WTC11 (cell line): ENCODE results near the gene B4GAT1.

Source experiments
- CTCF ChIP-seq: fragments of 200-600 bp; IDR thresholded peaks from 2 replicates; pipeline ENCODE4 v1.8.0; 2022; ENCODE audit warnings: antibody characterized with exemption
- EMX1 ChIP-seq: fragments of 250-450 bp; sonication (Bioruptor Pico); IDR thresholded peaks from 2 replicates; pipeline ENCODE4 v1.8.0; 2021; ENCODE audit warnings: mild to moderate bottlenecking
- ESRRA ChIP-seq: sonication (generic); formaldehyde crosslinking; IDR thresholded peaks from 2 replicates; pipeline ENCODE4 v1.8.1; 2022; ENCODE audit warnings: mild to moderate bottlenecking, missing genetic modification reagents, borderline replicate concordance
- MAX ChIP-seq: sonication (generic); formaldehyde crosslinking; IDR thresholded peaks from 2 replicates; pipeline ENCODE4 v1.8.0; 2022; ENCODE audit warnings: mild to moderate bottlenecking, missing genetic modification reagents
- TF ChIP-seq, protein P1 (sequence below): sonication (generic); formaldehyde crosslinking; conservative IDR thresholded peaks from 2 replicates; pipeline ENCODE4 v1.8.1; 2022; ENCODE audit warnings: mild to moderate bottlenecking, missing genetic modification reagents
- TF ChIP-seq, protein P2 (sequence below): sonication (generic); formaldehyde crosslinking; IDR thresholded peaks from 2 replicates; pipeline ENCODE4 v1.8.1; 2023; ENCODE audit warnings: mild to moderate bottlenecking, missing genetic modification reagents

DNA sequence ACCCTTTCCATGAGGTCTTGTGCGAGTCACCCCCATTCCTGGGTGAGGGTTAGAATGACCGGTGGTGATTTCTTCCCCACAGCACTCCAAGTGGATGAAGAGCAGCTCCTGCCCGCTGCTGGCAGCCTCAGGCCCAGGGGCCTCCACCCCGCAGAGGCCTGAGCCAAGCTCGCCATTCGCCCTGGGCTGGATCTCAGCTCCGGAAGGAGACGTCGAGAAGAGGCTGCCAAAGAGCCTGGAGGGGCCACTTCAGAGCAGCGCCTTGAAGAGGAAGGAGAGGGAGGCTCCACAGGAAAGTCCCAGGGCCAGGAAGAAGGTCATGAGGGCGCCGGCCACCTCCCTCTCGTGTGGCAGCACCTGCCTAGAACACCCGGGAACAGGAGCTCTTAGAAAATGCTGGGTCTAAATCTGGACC lies 15.8 kb upstream of the B4GAT1 start:
- TF ChIP-seq, protein P1, sequence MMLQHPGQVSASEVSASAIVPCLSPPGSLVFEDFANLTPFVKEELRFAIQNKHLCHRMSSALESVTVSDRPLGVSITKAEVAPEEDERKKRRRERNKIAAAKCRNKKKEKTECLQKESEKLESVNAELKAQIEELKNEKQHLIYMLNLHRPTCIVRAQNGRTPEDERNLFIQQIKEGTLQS (CRISPR knock-in tag), result no peak
- TF ChIP-seq CTCF (no peak), ESRRA (CRISPR knock-in tag) (no peak), EMX1 (CRISPR knock-in tag) (no peak), MAX (CRISPR knock-in tag) (no peak)
- TF ChIP-seq, protein P2, sequence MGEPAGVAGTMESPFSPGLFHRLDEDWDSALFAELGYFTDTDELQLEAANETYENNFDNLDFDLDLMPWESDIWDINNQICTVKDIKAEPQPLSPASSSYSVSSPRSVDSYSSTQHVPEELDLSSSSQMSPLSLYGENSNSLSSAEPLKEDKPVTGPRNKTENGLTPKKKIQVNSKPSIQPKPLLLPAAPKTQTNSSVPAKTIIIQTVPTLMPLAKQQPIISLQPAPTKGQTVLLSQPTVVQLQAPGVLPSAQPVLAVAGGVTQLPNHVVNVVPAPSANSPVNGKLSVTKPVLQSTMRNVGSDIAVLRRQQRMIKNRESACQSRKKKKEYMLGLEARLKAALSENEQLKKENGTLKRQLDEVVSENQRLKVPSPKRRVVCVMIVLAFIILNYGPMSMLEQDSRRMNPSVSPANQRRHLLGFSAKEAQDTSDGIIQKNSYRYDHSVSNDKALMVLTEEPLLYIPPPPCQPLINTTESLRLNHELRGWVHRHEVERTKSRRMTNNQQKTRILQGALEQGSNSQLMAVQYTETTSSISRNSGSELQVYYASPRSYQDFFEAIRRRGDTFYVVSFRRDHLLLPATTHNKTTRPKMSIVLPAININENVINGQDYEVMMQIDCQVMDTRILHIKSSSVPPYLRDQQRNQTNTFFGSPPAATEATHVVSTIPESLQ (CRISPR knock-in tag), result no peak
